Adrenal gland (tissue), 12 donors: Measurements from ENCODE around the gene CDK10. TPM values are rescaled to one million over a fixed set of nuclear protein-coding genes. Genes with fewer than 3 reads are reported as not detected.
"Not testable (repeated sequence)": the region's sequence is repeated elsewhere in the genome, so short reads cannot be mapped to it uniquely, and the experiment has no call there.

Source experiments
- DNase-seq, 7 donors: peaks; one replicate each; pipeline ENCODE4 v3.0.0-alpha.2; 2019 to 2020
- H3K27ac ChIP-seq, 5 donors: fragments of 200-600 bp; sonication (generic) in 4 of 5; 1 replicate in 3 of 5; 2 replicates in 2 of 5; pipeline versions ENCODE4 v1.5.1 to v1.8.0; 2016 to 2020; ENCODE audit warnings: mild to moderate bottlenecking in 1 of 5
- H3K27me3 ChIP-seq: fragments of 200-600 bp; 2 replicates; pipeline ENCODE4 v1.8.0; 2021
- H3K36me3 ChIP-seq, 2 donors: fragments of 200-600 bp; replicated peaks in 1 of 2; 1 replicate in 1 of 2; 2 replicates in 1 of 2; pipeline versions ENCODE4 v1.5.1 to v1.8.0; 2018 to 2022
- H3K4me1 ChIP-seq, 2 donors: fragments of 200-600 bp; replicated peaks in 1 of 2; 1 replicate in 1 of 2; 2 replicates in 1 of 2; pipeline versions ENCODE4 v1.5.1 to v1.8.0; 2018 to 2021
- H3K4me3 ChIP-seq, 4 donors: fragments of 200-600 bp; sonication (generic) in 3 of 4; one replicate each; pipeline ENCODE4 v1.5.1; 2016 to 2018
- H3K9me3 ChIP-seq, 3 donors: fragments of 200-600 bp; sonication (generic) in 1 of 3; replicated peaks in 1 of 3; 1 replicate in 2 of 3; 2 replicates in 1 of 3; pipeline versions ENCODE4 v1.5.1 to v1.8.0; 2016 to 2021
- CTCF ChIP-seq, 6 experiments: fragments of 450-650 bp in 4 of 6; fragments of 200-600 bp in 2 of 6; sonication (generic) in 1 of 6; IDR thresholded peaks; 1 replicate in 5 of 6; 2 replicates in 1 of 6; pipeline versions ENCODE4 v1.5.1 to v1.8.0; 2016 to 2021; ENCODE audit warnings: antibody characterized with exemption in 6 of 6, mild to moderate bottlenecking in 2 of 6, moderate library complexity in 1 of 6
- POLR2A ChIP-seq, 2 donors: fragments of 450-650 bp; IDR thresholded peaks; one replicate each; pipeline ENCODE4 v1.6.1; 2017; ENCODE audit warnings: antibody characterized with exemption in 2 of 2, mild to moderate bottlenecking in 2 of 2, moderate library complexity in 1 of 2
- WGBS, 4 donors: extraction: QIAGEN DNeasy Blood & Tissue Kit in 2 of 4; methylation state at CpG; one replicate each; pipeline versions ENCODE4 v1.1.5 to v1.1.7; 2013 to 2017; 5-methylcytosine and 5-hydroxymethylcytosine counted together
- intact Hi-C, 2 donors: fragments of 100-400 bp; cut with DNase I; formaldehyde crosslinking; loops; one replicate each; pipeline versions ENCODE4 v1.14.1 to v1.15.0; 2022 to 2023
- polyA plus RNA-seq, 3 donors: library from polyadenylated mRNA; stranded (reverse); fragments of 200-250 nt in 2 of 3; fragments of 350-450 nt in 1 of 3; fragmentation: Illumina TruSeq in 1 of 3; extraction: RNeasy Lipid Tissue Mini Kit (QIAGEN cat#74804) in 1 of 3; gene quantifications; one replicate each; pipeline ENCODE4 v1.2.3, GENCODE V29; 2013 to 2014
- total RNA-seq, 9 donors: library from RNA; depleted of rRNA in 4 of 9; stranded (reverse); fragments of >200 nt in 4 of 9; fragments of 120-200 nt in 1 of 9; fragmentation: NEBNext Ultra II Directional in 1 of 9; extraction: Animal tissue kit (Norgen Biotek cat#: 25700) in 1 of 9; gene quantifications; one replicate each; pipeline versions ENCODE4 v1.1.0 to v1.2.4, GENCODE V29; 2013 to 2023
- donor health status: healthy with polysubstance abuse.
- donor health status: Bipolar disorder and iron deficiency.
- donor health status: DM: yes; HTN: yes; CAD: no.
- donor health status: DM: no; HTN: no; CAD: no.
- donor health status: DM: no; HTN: no; CAD: no.
- donor health status: DM: yes; HTN: yes; CAD: no.

The CDK10 gene
- total and polyA plus RNA-seq, 12 donors: 29.5 to 289 (median 64.5) TPM

- 91 to 96% (median 95%) methylated on average over 12 to 21 of the region's 21 CpGs for WGBS, 4 donors
- H3K36me3 ChIP-seq: peaks cover 0 to 62% of the 10 kb centered on the region in 2 donors
These were observed 4.9 kb downstream of the CDK10 start for GRCh38 chr16:89691231-89691985.

DNA sequence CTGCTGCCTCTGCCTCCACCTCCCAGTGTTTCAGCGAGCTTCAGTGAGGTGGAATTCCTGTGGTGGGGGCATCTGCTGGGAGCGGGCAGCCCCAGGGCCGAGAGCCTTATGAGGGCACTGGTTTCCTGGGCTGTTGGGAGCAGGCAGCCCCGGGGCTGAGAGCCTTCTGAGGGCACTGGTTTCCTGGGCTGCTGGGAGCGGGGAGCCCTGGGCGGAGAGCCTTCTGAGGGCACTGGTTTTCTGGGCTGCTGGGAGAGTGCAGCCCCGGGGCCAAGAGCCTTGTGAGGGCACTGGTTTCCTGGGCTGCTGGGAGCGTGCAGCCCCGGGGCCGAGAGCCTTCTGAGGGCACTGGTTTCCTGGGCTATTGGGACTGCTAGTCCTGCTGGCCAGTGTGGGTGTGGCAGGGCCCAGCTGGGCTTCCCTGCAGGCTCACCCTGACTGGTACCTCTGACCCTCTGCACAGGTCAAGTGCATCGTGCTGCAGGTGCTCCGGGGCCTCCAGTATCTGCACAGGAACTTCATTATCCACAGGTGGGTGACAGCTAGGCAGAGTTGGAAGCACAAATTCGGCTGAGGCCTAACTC is 5.6 kb downstream of the CDK10 start:
- Histone ChIP-seq H3K36me3 (peaks cover 0 to 68% of the 10 kb centered on the region in 2 donors), H3K4me3 (no peak overlapping the region), H3K27me3 (no peaks in the 10 kb centered on the region), H3K27ac (no peak overlapping the region), H3K4me1 (peaks cover 7 to 9% of the 10 kb centered on the region in 2 donors), H3K9me3 (no peaks in the 10 kb centered on the region)
- TF ChIP-seq CTCF (IDR thresholded peaks at IDR 0.05): no peak
- no peak for TF ChIP-seq POLR2A (IDR thresholded peaks at IDR 0.05)
- WGBS, 4 donors: 91 to 97% (median 96%) methylated on average over 6 to 13 of the region's 13 CpGs
- intact Hi-C loops: no loop called here
- no peak for DNase-seq

More at GRCh38 chr16:89691231-89691985, 4.9 kb downstream of the CDK10 start:
- Histone ChIP-seq H3K4me1 (peaks cover 8 to 10% of the 10 kb centered on the region in 2 donors), H3K4me3 (no peak overlapping the region), H3K27me3 (no peaks in the 10 kb centered on the region), H3K9me3 (no peaks in the 10 kb centered on the region), H3K27ac (no peak overlapping the region)
- intact Hi-C loops: no loop called here
- TF ChIP-seq POLR2A (IDR thresholded peaks at IDR 0.05): no peak
- TF ChIP-seq CTCF (IDR thresholded peaks at IDR 0.05): no peak
- DNase-seq: no peak

DNA sequence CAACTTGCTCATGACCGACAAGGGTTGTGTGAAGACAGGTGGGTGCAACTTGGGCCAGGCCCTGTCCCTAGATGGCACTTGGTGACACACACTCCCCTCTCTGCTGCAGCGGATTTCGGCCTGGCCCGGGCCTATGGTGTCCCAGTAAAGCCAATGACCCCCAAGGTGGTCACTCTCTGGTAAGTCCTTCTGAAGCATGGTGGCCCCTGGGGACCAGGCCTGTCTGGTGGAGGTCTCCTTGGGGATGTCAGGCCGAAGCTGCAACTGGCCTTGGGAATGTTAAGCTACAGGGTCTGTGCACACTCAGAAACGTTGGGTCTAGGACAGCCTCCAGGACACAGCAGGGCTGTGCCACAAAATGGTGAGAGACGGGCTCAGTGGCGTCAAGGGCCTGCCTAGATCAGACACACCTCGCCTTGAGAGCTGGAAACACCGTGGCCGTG is 6.8 kb downstream of the CDK10 start:
- Histone ChIP-seq H3K36me3 (peaks cover 0 to 71% of the 10 kb centered on the region in 2 donors), H3K27me3 (no peaks in the 10 kb centered on the region), H3K9me3 (no peaks in the 10 kb centered on the region), H3K4me3 (no peak overlapping the region), H3K4me1 (no peaks in the 10 kb centered on the region), H3K27ac (no peak overlapping the region)
- intact Hi-C loops: no loop called here
- TF ChIP-seq CTCF (IDR thresholded peaks at IDR 0.05) (no peak), POLR2A (IDR thresholded peaks at IDR 0.05) (no peak)
- WGBS, 4 donors: 90 to 100% (median 91%) methylated on average over 1 to 11 of the region's 11 CpGs
- DNase-seq: no peak

GRCh38 chr16:89693931-89694783 is 7.7 kb downstream of the CDK10 start:
- Histone ChIP-seq H3K4me1 (no peaks in the 10 kb centered on the region), H3K9me3 (no peaks in the 10 kb centered on the region), H3K27ac (no peak overlapping the region), H3K4me3 (no peak overlapping the region), H3K36me3 (peaks cover 0 to 69% of the 10 kb centered on the region in 2 donors), H3K27me3 (no peaks in the 10 kb centered on the region)
- DNase-seq: peak in 1 of 7 donors; percentile 23
- TF ChIP-seq CTCF (IDR thresholded peaks at IDR 0.05) (no peak), POLR2A (IDR thresholded peaks at IDR 0.05) (no peak)
- intact Hi-C loops: no loop called here
- 86 to 90% (median 87%) methylated on average over 11 to 32 of the region's 32 CpGs; no CpG with 5 or more reads in 1 of the 4 donors for WGBS, 4 donors

DNA sequence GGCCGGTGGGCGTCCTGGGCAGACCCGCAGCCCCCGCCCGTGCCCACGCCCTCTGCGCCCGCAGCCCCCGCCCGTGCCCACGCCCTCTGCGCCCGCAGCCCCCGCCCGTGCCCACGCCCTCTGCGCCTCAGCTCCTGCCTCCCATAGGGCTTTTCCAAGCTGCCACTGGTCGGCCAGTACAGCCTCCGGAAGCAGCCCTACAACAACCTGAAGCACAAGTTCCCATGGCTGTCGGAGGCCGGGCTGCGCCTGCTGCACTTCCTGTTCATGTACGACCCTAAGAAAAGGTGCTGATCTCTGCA is 8.2 kb downstream of the CDK10 start:
- intact Hi-C loops, H3K9me3 ChIP-seq, H3K27me3 ChIP-seq, H3K27ac ChIP-seq, H3K4me1 ChIP-seq, H3K4me3 ChIP-seq: not testable (repeated sequence)
- H3K36me3 ChIP-seq: peaks cover 0 to 64% of the 10 kb centered on the region in 2 donors
- 60 to 98% (median 92%) methylated on average over 1 to 23 of the region's 23 CpGs for WGBS, 4 donors
- peak in 2 of 7 donors; percentile 17 to 54 for DNase-seq
